Psoas muscle (tissue), 8 donors: Measurements from ENCODE around the gene PRAMEF5. TPM values are rescaled to one million over a fixed set of nuclear protein-coding genes. Genes with fewer than 3 reads are reported as not detected.
"Not testable (repeated sequence)": the region's sequence is repeated elsewhere in the genome, so short reads cannot be mapped to it uniquely, and the experiment has no call there.

ENCODE experiments used
- ATAC-seq, 4 donors: fragments of 200-7000 bp; cut with Tn5 transposase; one replicate each; pipeline ENCODE4 v1.9.1; 2020; ENCODE audit warnings: moderate library complexity in 3 of 4, mild to moderate bottlenecking in 2 of 4
- DNase-seq, 2 donors: peaks; one replicate each; pipeline ENCODE4 v3.0.0-alpha.2; 2020
- H3K27ac ChIP-seq: fragments of 200-600 bp; one replicate; pipeline ENCODE4 v1.8.0; 2022
- H3K27me3 ChIP-seq, 3 donors: fragments of 200-600 bp in 1 of 3; one replicate each; pipeline versions ENCODE4 v1.6.1 to v1.8.0; 2013 to 2022; ENCODE audit warnings: low read length in 2 of 3, mild to moderate bottlenecking in 2 of 3, moderate library complexity in 1 of 3; ENCODE audit not compliant: insufficient read depth in 3 of 3
- H3K36me3 ChIP-seq, 2 donors: fragments of 200-600 bp in 1 of 2; one replicate each; pipeline versions ENCODE4 v1.6.1 to v1.8.0; 2013 to 2022; ENCODE audit warnings: low read depth in 1 of 2, mild to moderate bottlenecking in 1 of 2, moderate library complexity in 1 of 2; ENCODE audit not compliant: insufficient read depth in 1 of 2
- H3K4me1 ChIP-seq: fragments of 200-600 bp; one replicate; pipeline ENCODE4 v1.8.0; 2022
- H3K4me3 ChIP-seq: fragments of 200-600 bp; one replicate; pipeline ENCODE4 v1.8.0; 2022; ENCODE audit warnings: mild to moderate bottlenecking
- H3K9me3 ChIP-seq: fragments of 200-600 bp; one replicate; pipeline ENCODE4 v1.8.0; 2022
- CTCF ChIP-seq: fragments of 200-600 bp; IDR thresholded peaks from one replicate; pipeline ENCODE4 v1.8.0; 2022; ENCODE audit warnings: antibody characterized with exemption
- WGBS, 3 donors: extraction: QIAGEN DNeasy Blood & Tissue Kit; methylation state at CpG; one replicate each; pipeline versions ENCODE4 v1.1.6 to v1.1.7; 2013; 5-methylcytosine and 5-hydroxymethylcytosine counted together
- intact Hi-C, 2 donors: fragments of 100-400 bp; cut with DNase I; formaldehyde crosslinking; loops; one replicate each; pipeline versions ENCODE4 v1.11.0 to v1.14.2; 2022
- long read RNA-seq, 2 donors: library from polyadenylated mRNA; unstranded; transcript quantifications; one replicate each; pipeline ENCODE4 v2.0.0, GENCODE V29; 2021
- polyA plus RNA-seq, 3 donors: library from polyadenylated mRNA; stranded (reverse); fragments of 200-250 nt; gene quantifications; one replicate each; pipeline ENCODE4 v1.2.3, GENCODE V29; 2013
- total RNA-seq, 4 donors: library from RNA; stranded (reverse); fragmentation: NEBNext Ultra II Directional in 2 of 4; extraction: Animal tissue kit (Norgen Biotek cat#: 25700) in 2 of 4; gene quantifications; one replicate each; pipeline versions ENCODE4 v1.2.1 to v1.2.4, GENCODE V29; 2021 to 2023
- donor health status: healthy with polysubstance abuse.
- donor health status: DM: no; HTN: no; CAD: no; lungs with moderate emphysema.
- donor health status: Bipolar disorder and iron deficiency.
- donor health status: healthy.
- donor health status: DM: yes; HTN: yes; CAD: no.
- donor health status: DM: no; HTN: no; CAD: no.
- donor health status: DM: no; HTN: no; CAD: no.
- donor health status: DM: yes; HTN: yes; CAD: no.

The PRAMEF5 gene
- total RNA-seq (not detected), polyA plus RNA-seq (not detected)
- long read RNA-seq, donor 1, result 0 reads
- long read RNA-seq, donor 2, result 0 reads

DNA sequence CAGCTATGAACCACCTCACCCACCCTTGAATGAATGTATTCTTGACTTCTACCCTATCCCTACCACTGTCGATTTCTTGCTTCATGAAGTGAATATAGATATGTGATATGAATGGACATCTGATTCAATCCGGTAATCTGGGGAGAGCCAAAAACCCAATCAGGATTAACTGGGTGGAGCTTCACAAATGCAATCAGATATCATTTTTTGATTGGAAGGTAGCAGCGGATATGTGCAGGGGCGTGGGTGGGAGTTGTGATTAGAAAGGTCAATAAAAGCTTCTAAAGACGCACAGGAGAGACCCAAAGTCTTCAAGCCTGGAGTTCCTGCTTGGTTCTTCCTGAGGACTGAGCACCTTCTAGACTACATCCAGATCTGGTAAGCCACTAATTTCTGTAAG lies at the start of gene PRAMEF5:
PRAMEF5 (plus strand) TSS at position 301 of the 400 bp plus-strand sequence. CDS start 5,071 bp downstream, outside the sequence.
- ATAC-seq, H3K36me3 ChIP-seq, H3K4me1 ChIP-seq, DNase-seq, H3K27me3 ChIP-seq, H3K4me3 ChIP-seq, H3K9me3 ChIP-seq, intact Hi-C loops, H3K27ac ChIP-seq: not testable (repeated sequence)
- 84 to 88% (median 85%) methylated on average over 1 to 2 of the region's 5 CpGs for WGBS, 3 donors

DNA sequence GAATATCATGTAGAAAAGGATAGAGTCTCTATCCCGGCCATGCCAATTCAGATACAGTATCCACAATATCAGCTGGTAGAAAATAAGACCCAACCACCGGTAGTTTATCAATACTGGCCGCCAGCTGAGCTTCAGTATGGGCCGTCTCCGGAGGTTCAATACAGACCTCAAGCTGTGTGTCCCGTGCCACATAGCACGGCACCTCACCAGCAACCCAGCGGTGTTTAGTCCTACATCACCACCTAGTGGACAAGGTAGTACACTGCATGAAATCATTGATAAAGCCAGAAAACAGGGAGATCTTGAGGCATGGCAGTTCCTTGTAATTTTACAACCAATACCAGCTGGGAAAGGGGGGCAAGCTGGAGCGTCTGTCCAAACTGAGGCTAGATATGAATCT lies 45.3 kb upstream of the PRAMEF5 start:
- intact Hi-C loops, H3K4me1 ChIP-seq, DNase-seq, H3K36me3 ChIP-seq, H3K27me3 ChIP-seq, H3K9me3 ChIP-seq, H3K4me3 ChIP-seq, H3K27ac ChIP-seq, ATAC-seq: not testable (repeated sequence)
- no CpG with 5 or more reads among the region's 9 CpGs for WGBS, 3 donors

- WGBS, 3 donors, result no CpG with 5 or more reads among the region's 7 CpGs
- ATAC-seq, H3K9me3 ChIP-seq, H3K27me3 ChIP-seq, H3K27ac ChIP-seq, intact Hi-C loops, H3K4me3 ChIP-seq, H3K4me1 ChIP-seq, DNase-seq, H3K36me3 ChIP-seq: not testable (repeated sequence)
Observed at GRCh38 chr1:13216619-13217018, 37.4 kb upstream of the PRAMEF5 start.

DNA sequence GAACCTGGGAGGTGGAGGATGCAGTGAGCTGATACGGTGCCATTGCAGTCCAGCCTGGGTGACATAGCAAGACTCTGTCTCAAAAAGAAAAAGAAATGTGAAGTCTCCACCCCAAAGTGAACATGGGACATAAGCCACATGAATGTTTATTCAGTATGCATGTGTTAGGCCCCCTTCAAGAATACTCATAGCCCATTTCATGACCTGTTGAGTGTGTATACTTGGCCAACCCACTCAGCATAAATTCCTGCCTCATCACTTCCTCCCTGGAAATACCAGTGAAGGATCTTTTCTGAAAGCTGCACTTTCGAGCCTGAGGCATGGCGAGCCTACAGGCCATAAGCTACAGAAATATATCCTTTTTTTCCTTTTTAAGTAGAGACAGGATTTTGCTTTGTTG lies 34.8 kb upstream of the PRAMEF5 start:
- DNase-seq, ATAC-seq, H3K27ac ChIP-seq, H3K4me3 ChIP-seq, intact Hi-C loops, H3K36me3 ChIP-seq, H3K4me1 ChIP-seq, H3K27me3 ChIP-seq, H3K9me3 ChIP-seq: not testable (repeated sequence)
- WGBS, 3 donors, result no CpG with 5 or more reads among the region's 3 CpGs

DNA sequence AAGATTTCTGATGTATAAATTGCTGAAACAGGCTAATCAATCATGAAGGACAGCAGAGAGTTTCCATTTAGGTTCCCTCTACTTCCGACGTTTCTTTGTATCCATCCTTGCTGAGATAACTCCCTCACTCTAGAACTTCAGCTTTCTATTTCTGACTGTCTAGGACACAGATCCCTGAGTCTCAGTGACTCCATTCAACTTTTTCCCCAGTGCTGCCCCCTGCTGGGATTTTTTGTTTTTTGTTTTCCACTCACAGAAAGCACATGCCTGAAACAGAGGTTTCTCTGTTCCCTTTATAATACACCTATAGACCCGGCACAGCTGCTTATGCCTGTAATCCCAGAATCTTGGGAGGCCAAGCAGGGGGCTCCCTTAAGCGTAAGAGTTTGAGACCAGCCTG lies 31.2 kb upstream of the PRAMEF5 start:
- intact Hi-C loops, ATAC-seq, DNase-seq, H3K4me1 ChIP-seq, H3K4me3 ChIP-seq, H3K27ac ChIP-seq, H3K9me3 ChIP-seq, H3K36me3 ChIP-seq, H3K27me3 ChIP-seq: not testable (repeated sequence)
- no CpG with 5 or more reads among the region's 4 CpGs for WGBS, 3 donors

DNA sequence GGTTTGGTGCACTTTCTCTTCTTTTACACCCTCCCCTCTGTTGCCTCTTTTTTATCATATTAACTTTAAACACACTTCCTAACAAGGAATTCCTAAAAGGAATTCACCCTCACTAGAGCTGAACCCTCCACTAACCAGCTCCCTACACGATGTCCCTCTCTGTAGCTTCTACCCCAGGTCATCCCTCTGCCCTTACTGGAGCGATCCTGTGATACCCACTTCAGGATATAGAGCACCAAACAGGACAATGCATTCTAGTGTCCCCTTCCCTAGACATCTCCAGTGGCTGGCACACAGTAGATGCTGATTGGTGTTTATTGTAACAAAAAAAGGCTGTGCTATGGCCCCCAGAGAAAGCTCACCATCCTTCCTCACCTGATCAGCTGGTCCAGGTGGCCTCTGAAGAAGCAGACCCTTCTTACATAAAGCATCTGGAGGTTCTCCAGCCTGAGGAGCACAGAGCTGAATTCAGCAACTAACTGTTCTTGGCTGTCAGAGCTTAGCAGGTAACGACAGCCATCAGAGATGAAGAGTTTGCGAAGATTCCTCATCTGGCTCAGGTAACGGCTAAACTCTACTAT lies 29.4 kb upstream of the PRAMEF5 start:
- intact Hi-C loops, result no loop called here
- DNase-seq, result peak in 1 of 2 donors; percentile 6
- WGBS, 3 donors, result 76 to 82% (median 79%) methylated on average over 5 of the region's 5 CpGs
- no peak for TF ChIP-seq CTCF
- H3K4me1 ChIP-seq, result no peaks in the 10 kb centered on the region
- H3K4me3 ChIP-seq, result no peak overlapping the region
- H3K9me3 ChIP-seq, result no peaks in the 10 kb centered on the region
- no peaks in the 10 kb centered on the region for H3K36me3 ChIP-seq
- no peak for ATAC-seq
- H3K27me3 ChIP-seq, result peaks cover 0 to 6% (median 0%) of the 10 kb centered on the region in 3 donors
- H3K27ac ChIP-seq, result no peak overlapping the region

GRCh38 chr1:13225675-13226204 lies 28.3 kb upstream of the PRAMEF5 start, which contains the start of gene PRAMEF18:
Gene PRAMEF18 (minus strand): TSS chr1:13226154. CDS start chr1:13226106, 48 bp downstream.
- H3K4me3 ChIP-seq, H3K27ac ChIP-seq, H3K4me1 ChIP-seq, ATAC-seq, intact Hi-C loops, H3K27me3 ChIP-seq, H3K9me3 ChIP-seq, H3K36me3 ChIP-seq: not testable (repeated sequence)
- WGBS, 3 donors, result 66 to 70% (median 70%) methylated on average over 8 to 9 of the region's 9 CpGs
- peak in 1 of 2 donors; percentile 28 for DNase-seq

DNA sequence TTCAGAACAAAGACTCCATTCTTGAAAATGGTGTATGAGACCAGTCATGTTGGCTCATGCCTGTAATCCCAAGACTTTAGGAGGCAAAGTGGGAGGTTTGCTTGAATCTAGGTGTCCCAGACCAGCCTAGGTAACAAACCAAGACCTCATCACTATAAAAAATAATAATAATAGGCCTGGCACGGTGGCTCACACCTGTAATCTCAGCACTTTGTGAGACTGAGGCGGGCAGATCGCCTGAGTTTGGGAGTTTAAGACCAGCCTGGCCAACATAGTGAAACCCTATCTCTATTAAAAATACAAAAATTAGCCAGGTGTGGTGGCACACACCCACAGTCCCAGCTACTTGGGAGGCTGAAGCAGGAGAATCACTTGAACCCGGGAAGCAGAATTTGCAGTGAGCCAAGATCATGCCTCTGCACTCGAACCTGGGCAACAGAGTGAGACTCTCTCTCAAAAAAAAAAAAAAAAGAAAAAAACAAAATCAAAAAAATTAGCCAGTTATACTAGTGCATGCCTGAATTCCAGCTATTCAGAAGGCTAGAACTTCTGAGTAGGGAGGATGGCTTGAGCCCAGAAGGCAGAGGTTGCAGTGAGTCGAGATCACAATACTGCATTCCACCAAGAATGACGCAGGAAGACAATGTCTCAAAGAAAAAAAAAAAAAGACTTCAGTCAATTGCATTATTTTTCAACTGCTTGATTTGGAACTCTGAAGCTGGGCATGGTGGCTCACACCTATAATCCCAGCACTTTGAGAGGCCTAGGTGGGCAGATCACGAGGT lies 26.5 kb upstream of the PRAMEF5 start:
- H3K27me3 ChIP-seq, H3K36me3 ChIP-seq, H3K27ac ChIP-seq, H3K4me1 ChIP-seq, ATAC-seq, H3K9me3 ChIP-seq, intact Hi-C loops, H3K4me3 ChIP-seq: not testable (repeated sequence)
- DNase-seq, result peak in 1 of 2 donors; percentile 3
- WGBS, 3 donors, result 77 to 84% (median 84%) methylated on average over 8 of the region's 8 CpGs
